GM18870 (cell line): ENCODE data around the gene CTNND1.

Experiments used
- ATAC-seq: cut with Tn5 transposase; IDR thresholded peaks from one replicate; pipeline ENCODE4 v1.9.1; 2021; ENCODE audit warnings: moderate library complexity; ENCODE audit not compliant: unreplicated experiment

Gene CTNND1

DNA sequence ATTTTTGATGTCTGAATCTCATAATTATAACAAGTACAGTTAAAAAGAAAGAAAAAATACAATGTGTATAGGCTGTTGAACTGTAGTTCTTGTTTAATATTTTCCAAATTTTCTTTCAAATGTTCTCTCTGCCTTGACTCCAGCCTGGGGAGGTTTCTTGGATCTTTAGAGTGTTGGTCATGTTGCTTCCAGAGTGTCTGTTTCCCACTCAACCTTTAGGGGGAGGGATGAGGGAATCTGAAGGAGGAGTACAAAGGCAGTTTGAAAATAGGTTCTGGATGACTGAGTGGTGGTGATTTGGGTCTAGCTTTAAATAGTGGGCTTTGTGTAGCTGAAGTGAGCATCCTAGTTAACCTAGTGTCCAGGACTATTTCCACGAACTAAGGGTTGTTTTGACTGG lies 2.0 kb downstream of the CTNND1 start:
- no peak for ATAC-seq

DNA sequence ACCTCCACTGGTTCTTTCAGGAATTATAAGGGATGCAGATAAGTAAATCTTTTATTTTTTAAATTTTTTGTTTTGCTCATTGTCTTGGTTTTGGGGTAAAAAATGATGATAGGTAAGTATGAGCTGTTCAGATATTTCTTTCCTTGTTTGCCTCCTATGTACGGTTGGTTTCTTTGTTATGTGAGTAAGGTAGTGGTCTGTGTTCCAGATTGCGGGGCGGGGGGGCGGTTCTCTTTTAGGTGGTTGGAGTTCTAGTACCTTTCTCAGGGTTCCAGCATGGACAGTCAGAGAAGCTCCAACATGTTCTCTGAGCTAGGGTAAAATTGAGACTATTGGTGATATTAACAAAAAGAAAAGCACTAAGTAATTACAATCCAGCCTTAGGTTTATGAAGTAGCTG lies 2.4 kb downstream of the CTNND1 start:
- no peak for ATAC-seq

DNA sequence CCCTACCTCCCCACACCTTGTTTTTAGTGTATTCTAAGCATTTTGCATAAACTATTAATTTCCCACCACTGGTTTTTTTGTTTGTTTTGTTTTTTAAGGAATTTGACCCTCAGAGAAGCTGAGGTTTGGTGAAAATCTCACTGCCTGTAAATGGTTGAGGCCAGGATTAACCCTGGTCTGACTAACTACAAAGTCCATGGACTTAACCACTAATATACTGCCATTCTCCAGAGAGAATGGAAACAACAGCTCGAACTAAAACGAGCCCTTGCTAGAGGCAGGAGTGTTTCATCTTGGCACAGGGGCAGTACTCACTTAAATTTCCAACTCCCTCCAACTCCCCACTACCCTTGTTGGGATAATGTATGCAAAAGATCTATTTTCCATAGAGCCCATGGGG lies 3.0 kb downstream of the CTNND1 start:
- ATAC-seq = no peak

DNA sequence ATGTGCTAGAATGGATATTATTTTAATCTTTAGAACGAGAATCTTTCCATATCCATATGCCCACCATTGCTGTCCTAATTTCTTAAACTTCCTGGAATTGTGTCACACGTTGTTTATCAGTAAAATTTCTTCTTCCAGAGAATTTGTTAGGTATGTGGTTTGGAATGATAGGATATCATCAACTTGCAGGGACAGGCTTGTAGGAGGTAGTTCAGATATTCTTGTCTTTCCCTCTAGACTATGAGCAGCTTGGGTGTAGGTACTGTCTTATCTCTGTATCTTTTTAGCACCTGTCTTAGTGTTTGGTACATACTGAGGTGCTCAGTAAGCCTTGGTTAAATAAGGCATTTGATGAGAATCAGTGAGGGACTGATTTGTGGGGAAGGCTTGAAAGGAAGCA lies 3.4 kb downstream of the CTNND1 start:
- ATAC-seq = no peak

DNA sequence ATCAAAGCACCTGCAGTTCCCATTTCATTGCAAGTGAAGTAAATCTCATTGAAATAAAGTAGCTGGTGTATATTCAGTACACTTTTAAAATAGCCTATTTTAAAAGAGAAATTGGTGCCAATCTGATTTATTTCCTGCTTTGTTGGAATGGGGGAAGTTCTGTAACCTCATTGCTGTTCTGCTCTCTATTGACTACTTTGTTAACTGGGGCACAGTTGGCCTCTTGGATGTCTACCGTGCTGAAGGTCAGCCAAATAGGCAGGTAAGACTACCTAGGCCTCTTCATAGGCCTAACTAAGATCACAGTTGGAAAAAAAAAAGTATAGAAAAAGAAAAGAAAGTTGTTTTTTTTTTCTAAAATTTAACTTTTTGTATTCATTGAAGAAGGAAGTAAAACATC lies 9.2 kb downstream of the CTNND1 start:
- no peak for ATAC-seq

DNA sequence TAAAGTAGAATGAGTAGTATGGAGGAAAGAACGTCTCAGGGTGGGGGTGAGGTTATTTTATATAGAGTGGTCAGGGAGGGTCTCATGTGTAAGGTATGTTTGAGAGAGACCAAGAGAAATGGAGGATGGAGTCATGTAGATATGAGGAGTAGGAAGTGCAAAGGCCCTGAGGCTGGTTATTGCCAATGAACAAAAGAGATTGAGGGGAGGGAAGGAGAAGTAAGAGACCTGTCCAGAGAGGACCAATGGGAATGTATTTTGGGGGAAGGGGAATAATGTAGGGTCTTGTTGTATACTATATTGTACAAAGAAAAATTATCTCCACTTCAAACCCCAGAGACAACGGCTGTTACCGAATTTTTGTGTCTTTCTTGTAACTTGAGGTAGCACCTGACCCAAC lies 9.8 kb downstream of the CTNND1 start:
- ATAC-seq = no peak

DNA sequence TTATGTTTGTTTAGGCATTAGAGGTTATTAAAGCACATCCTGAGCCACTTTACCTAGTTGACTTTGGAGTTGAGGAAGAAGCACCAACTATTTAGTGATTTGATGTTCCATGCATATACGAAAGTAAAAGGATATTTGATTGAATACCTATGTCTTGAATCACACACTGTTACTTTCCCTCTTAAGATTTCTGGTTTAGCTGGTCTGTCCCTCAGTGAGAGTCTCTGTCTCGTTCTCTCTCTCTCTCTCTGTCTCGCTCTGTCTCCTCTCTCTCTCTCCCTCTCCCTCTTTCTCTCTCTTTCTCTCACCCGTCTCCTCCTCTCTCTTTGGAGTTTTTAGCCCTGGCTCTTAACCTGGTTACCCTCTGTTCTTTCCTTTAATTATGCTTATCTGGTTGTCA lies 11.0 kb downstream of the CTNND1 start:
- no peak for ATAC-seq

DNA sequence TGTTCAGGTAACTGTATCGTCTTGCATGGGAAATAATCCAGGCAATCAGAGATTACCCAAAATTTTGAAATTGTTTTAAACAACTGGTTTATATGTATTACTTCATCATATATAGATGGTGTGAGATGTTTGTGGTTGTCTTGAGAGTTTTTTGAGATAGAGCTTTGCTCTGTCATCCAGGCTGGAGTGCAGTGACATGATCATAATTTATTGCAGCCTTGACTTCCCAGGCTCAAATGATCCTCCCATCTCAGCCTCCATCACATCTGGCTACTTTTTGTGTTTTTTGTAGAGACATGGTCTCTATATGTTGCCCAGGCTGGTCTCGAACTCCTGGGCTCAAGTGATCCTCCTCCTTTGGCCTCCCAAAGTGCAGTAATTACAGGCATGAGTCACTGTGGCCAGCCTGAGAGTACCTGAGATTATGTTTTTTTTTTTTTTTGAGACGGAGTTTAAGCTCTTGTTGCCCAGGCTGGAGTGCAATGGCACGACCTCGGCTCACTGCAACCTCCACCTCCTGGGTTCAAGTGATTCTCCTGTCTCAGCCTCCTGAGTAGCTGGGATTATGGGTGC lies 11.5 kb downstream of the CTNND1 start:
- ATAC-seq = no peak

DNA sequence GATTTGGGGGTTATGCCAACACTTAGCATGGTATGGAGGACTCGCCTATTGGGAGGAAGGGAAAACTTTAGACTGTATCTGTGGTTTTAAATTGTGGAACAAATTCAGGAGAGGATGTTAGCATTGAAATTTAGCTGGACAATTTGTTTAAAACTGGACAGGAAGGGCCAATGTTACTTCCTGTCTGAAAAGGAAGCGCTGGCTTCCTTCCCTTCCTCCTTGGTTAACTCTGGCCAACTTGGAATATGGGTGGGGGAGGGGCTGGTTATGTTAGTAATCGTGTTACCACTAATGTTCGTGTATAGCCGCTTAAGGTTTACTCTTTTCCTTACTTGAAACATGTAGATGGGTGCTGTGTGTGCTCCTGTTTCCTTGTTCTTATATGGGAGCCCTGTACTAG lies 13.9 kb downstream of the CTNND1 start:
- no peak for ATAC-seq

DNA sequence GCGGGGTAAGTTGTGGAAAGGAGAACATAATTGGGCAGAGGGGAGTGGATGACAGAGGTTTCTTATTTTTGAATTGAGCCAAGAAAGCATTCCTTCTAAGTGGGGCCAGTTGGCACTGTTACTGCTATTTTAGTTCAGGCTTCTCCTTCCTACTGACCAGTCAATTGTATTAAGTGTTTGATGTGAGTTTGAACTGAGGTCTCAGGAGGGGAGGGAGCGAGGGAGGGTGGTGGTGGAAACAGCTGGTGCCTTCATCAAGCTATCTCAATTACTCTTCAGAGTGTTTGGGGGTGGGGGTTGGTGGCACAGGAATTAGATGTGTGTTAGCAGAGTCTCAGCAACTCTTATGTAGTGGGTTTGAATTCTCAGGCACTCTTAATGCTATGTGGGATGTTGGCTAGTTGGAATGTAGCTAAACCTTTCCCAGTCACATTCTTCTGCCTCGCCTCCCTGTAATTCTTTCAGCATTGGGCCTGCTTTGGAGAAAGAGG lies 14.5 kb downstream of the CTNND1 start:
- ATAC-seq = no peak

DNA sequence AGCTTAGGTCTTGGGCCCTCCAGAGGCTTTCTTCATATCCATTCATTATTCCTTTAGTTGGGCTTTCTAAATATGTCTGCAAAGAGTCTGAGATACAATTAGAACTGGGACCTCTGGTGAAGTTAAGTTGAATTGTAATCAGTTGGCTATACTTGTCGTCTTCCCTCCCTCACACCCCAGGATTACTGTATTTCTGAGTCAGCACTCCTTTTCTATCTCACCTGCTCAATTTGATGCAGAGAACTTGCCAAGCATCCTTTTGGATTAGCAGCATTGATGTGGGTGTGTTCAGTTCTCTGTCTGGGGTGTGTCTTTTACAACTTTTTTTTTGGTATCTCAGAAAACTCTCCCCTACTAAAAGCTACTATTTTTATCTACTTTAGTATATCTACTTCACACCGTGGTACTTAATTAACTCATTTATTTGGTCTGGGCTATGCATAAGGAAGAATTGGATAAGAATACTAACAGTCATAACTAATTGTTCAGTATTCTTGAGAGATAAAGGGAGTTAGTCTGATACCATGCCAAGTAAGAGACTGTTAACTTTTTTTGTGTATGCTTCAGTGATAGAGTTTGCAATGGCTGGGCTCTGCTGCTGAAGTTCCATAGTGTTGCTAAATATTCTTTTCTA lies 15.1 kb downstream of the CTNND1 start:
- no peak for ATAC-seq

DNA sequence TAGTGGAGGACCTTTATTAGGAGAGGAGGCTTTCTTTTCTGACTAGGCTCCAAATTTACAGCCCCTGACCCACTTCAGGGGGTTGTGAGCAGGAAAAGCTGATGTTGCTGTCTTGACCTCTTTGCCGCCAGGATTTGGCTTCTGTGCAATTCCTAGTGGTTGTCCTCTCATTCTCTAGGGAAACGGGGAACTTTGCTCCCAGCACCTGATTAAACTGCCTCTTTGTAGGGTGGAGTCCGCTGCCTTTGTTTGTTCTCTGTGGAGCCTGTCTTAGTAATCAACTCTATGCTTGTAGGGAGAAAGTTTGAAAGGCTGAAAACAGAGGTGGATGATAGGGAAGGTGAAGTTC lies 16.3 kb downstream of the CTNND1 start:
- ATAC-seq = no peak

DNA sequence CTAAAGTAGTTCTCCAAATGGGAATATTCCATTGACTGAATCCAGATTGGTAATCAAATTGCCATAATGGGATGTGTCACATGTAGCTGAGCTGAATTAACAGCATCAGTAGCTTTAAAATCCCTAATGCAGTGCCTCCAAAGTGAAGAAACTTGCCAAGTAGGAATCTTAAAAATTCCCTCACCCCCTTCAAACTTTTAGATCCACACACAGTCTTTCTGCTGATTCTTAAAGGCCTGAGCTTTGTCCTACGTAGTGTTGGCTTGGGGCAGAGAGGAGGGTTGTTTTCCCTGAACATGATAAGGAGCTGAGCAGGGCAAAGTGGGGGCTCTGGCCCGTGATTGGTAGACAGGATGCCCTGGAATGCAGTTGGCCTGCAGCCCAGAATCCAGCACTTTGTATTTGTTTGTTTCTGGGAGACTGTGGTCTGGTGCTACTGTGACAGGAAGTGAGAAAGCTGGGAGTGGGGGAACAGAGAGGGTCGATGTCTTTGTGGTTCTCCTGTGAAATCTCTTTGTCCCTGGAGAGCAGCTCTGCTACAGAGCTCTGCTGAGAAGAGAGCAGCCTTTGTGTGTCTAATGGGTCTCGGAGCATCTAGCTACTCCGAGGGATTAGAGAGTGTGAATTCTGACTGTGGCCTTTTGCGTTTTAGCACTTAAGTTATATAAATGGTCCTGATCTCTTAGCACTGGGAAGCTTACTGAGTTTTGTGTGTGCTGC lies 16.9 kb downstream of the CTNND1 start:
- no peak for ATAC-seq

DNA sequence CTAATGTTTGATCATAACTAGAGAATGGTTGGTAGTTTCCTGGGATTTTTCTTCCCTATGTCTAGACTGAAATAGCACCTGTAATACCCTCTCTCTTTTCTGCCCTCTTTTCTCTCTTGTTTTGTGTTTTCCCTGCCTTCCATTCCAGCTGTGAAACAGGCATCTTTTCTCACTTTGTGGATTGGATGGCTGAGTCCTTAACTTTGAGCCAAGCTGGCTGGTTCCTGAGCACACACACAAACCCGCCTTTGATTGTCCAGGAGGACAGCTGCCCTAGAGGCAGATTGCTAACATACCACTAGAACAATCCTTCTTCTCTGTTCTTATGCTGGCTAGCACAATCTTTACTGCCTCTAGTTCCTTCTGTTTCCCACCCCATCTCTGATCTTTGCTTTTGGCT lies 17.7 kb downstream of the CTNND1 start:
- no peak for ATAC-seq

DNA sequence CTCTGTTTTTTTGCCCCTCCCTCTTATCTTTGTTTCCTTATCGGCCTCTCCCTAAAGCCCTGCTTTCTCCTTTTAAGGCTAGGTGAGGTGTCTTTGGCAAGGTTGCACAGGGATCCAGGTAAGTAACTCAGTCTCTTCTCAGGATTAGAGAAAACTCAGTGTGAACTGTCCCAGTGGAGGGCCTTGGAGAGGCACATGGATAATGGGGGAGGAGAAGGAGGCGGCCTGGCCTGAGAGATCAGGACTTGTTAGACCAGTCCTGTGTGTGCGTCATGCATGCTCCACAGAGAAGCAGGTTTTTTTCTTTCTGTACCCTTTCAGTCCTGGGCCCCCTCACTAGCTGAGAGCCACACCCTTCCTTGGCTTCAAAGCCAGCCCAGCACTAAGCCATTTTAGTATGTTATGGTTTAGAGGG lies 19.9 kb downstream of the CTNND1 start:
- no peak for ATAC-seq

DNA sequence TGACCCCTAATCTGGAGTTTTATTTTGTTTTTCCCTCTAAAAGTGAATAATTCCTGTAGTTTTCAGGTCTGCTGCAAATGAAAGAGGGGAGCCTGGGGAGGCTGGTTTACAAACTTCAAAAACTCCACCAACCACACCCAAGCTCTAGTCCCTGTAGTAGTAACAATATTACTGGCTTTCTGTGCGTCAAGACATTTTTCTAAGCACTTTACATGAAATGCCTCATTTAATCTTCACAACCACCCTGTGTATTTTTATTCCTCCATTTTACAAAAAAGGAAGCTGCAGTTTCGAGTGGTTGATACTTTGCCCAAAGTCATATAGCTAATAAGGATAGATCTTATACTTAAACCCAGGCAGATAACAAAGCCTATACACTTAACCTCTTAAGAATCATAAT lies 23.5 kb downstream of the CTNND1 start:
- ATAC-seq = no peak

DNA sequence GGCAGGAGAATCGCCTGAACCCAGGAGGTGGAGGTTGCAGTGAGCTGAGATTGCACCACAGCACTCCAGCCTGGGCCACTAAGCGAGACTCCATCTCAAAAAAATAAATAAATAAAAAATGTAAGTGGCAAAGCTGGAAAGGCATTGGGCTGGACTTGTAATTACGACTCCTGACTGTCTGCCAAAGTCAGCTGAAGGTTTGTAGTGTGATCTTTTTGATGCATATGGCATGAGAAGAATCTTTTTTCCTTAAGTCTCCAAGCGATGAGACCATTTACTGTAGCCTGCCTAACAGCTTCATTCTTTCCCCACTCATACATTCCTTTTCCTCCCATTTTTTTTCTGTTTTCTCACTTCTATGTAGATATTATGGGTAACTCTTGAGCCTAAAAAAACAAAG lies 24.8 kb downstream of the CTNND1 start:
- ATAC-seq = no peak

DNA sequence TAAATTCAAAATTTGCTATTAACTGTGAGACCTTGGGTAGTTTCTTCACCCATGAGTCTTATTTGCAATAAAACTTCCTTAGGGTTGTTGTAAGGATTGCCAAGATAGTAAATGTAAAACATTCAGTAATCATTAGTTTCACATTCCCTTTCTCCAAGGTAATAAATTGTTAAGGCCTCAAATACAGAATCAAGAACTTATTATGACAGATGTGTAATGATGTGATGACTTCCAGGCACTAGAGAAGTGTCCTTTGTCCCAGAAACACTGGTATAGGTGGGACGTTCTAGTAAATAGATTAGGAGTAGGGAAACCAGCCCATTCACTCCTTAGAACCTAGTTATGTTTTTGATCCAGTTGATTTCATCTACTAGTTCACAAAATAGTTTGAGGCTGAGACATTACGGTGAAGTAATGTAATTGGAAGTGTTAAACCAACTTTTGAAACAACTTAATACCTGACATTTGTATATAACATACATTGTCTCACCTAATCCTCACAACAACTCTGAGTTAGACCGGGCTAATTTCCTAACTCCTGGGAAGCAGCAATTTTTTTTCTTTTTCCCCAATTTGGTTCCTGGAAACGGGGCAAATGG lies 25.5 kb downstream of the CTNND1 start:
- ATAC-seq = no peak

DNA sequence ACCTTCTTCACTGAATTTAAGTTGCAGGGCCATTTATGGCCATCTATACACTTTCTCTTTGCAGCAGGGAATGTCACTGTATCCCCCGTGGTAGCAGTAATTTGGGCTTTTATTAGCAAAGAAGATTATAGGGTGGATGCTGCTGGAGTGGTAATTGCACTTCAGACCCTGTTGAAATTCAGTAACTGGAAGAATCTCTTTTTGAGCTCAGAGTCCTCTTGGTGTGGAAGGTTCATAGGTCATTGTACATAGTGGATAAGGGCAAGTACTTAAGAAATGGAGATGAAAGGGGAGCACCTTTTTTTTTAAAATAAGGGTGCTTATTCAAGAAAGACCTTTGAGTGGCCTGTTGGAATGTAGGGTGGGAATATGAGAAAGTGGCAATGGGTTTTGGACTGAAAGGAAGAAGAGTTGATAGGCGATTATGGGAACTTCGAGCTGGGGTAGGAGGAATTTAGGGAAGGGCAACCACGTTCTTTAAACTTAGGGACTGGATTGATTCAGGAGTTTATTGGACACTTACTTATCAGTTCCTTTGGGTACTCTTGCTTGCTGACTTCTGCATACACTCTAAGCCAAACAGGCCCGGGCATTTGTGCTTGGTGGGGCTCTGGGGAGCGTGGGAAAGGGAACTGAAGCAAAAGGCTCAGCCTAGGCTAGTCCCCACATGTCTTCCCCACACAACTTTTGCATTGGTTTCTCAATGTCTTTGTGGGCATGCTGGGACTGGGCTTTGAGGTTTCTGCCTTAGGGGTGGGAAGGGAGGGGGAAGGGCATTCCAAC lies 26.5 kb downstream of the CTNND1 start:
- no peak for ATAC-seq

DNA sequence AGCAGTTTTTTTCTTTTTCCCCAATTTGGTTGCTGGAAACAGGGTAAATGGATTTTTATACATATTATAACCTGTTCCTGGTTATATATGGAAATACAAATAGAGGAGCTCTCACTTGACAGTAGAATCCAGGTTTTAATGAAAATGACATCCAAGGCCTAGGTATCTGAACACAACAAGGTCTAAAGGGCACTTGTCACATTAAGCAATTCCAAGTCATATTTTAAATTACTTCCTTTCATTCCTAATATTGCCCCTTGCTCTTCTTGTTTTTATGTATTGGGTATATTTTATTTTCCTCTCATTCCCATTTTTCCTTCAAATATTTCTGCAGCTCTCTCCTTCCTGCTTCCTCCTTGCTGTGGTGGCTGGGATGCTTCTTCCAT lies 27.1 kb downstream of the CTNND1 start:
- no peak for ATAC-seq

DNA sequence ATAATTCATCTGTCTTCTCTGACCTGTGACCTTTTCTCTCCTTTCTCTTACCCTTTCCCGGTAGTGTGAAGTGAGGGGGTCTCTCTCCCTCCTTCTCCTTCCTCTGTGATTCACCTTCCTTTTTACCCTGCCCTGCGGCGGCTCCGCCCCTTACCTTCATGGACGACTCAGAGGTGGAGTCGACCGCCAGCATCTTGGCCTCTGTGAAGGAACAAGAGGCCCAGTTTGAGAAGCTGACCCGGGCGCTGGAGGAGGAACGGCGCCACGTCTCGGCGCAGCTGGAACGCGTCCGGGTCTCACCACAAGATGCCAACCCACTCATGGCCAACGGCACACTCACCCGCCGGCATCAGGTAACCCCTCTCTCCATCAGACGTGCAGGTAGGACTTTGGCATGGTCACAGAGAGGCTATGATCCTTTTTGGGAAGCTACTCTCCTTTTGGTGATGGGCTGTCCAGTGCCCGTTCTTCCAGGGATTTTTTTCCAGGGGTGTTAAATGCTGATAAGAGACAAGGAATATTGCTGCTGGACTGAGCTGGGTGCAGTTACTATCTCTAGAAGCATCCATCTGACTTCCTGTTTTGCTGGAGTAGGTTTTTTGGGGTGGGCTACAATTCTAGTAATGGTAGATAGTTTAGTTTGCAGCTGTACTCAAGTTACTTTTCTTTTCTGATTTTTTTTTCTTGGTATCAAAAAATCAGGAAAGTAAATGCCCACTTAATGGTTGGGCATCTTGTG lies 29.9 kb downstream of the CTNND1 start:
- ATAC-seq = no peak
